Caki2 (cell line): ENCODE results near the gene C16orf78. TPM values are rescaled to one million over a fixed set of nuclear protein-coding genes. Genes with fewer than 3 reads are reported as not detected.

ENCODE experiments used
- DNase-seq: peaks from one replicate; pipeline ENCODE4 v3.0.0-alpha.2; 2015; ENCODE audit warnings: low read depth
- in situ Hi-C: cut with HindIII; loops from 2 replicates; pipeline ENCODE4 v1.10.0; 2016; ENCODE audit warnings: low sequenced_read_pairs, low pct_unique_long_range_greater_than_20kb, mixed read lengths
- total RNA-seq: library from RNA; depleted of rRNA; stranded (reverse); fragments of >200 nt; shearing (Covaris generic); gene quantifications from 2 replicates; pipeline ENCODE4 v1.2.3, GENCODE V29; 2014; ENCODE audit warnings: low replicate concordance

C16orf78 gene
- total RNA-seq, 1 experiment from 2014 or later, result not detected

DNA sequence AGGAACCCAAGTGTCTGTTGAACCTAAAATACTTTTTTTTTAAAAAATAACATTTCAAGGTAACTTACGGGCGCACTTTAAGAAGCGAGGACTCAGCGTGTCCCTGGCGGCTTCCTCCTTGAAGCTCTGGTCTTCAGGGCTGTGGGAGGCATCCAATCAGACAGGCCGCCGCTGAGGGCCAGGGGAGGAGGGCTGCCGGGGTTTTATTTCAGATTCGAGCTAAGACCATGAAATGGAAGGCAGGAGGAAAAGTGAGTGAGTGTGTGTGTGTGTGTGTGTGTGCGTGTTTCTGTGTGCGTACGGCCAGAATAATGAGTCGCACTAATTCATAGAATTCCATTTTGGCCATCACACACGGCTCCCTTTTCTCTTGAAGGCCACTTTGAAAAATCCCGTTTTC lies 41.1 kb downstream of the C16orf78 start:
- in situ Hi-C loops, result no loop called here
- no peak for DNase-seq

DNA sequence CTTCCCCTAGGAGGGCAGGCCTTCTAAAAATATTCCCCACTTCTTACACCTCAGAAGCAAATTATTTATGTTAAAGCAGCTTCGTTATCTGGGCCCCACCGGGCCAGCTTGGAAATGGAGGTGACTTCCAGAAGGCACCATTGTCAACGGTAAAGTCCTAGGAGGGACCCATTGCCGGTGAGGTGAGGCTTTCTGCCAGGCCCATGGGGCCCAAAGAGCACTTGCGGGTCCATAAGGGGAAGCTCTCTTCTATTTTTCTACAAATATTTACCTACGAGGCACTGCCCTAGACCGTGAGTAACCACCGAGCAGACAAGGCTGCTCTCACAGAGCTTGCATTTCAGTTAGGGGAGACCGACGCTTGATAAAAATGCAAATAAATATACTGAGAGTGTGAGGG lies 41.5 kb downstream of the C16orf78 start:
- in situ Hi-C loops, result no loop called here
- DNase-seq, result no peak

DNA sequence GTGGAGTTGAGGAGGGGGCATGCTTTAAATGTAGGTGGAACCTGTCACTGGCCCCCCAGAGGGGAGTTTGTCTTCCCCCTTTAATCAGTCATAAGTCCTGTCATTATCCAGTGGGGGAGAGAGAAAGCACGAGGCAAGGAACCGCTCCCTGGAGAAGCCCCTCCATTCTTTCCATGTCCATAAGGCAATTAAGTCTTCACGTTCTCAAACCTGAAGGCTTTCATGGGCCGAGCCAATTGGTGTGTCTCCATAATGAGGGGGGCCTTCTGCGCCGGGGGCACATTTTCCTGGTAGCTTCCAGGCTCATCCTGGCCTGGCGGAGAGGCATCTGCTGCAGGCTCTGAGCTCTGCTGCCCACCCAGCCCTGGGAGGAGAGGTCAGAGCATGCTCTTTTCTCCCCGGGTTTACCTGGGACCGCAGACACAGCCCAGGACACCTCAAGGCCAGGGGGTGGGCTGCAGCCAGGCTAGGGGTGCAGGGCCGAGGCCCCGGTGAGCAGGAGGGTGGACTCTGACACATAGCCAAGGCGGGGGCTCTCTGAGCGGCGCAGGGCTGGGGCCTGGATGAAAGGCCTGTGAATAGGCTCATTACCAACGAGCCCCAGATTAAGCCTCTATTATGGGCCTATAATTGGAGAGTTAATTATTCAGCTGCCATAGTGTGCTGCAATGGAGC lies 42.5 kb downstream of the C16orf78 start:
- DNase-seq, result no peak
- in situ Hi-C loops, result no loop called here

DNA sequence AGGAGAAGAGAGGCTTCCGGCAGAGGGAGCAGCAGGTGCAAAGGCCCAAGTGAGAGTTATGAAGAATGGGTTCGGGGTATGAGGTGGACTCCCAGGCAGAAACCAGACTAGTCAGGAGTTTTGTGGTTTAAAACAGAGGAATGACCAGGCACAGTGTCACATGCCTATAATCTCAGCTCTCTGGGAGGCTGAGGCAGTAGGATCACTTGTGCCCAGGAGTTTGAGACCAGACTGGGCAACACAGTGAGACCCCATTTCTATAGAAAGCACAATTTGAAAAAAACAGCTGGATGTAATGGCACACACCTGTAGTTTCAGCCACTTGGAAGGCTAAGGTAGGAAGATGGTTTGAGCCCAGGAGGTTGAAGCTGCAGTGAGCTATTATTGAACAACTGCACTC lies 43.8 kb downstream of the C16orf78 start:
- in situ Hi-C loops, result no loop called here

DNA sequence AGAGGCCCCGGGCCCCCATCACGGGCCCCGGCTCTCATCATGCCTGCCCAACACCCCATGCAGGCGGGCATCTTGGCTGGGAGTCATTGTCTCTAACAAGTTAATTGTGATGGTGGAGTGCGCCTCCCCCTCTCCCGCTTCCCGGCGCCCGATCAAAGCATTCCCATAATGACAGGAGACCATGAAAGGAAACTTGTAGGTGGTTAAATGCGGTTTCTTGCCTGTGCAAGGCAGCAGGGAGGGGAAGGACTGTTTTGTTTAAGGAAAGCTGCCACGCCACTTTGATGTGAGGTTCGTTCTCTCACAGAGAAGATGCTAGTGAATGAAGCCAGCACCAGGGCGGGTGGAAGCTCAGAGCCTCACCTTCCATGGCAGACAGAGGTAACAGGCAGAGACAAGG lies 45.4 kb downstream of the C16orf78 start:
- no peak for DNase-seq
- in situ Hi-C loops, result no loop called here

More for the DNA sequence above, 43.8 kb downstream of the C16orf78 start:
- no peak for DNase-seq

DNA sequence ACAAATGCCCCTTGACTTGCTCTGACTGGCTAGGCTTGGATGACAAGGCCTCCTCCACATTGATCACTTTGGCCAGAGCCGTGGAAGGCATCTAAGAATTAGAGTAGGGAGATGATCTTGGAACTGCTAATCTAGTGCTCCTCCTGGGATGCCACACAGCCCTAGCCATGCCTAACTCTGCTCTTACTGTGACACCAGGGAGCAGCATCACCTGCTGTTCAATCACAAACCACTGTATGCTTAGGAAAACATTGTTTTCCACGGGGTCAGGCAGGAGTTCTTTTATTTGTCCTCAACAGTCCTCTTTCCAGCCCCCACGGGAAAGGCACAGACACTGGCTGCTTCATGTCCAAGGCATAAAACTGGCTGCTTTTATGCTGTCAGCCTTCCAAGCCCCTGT lies 46.3 kb downstream of the C16orf78 start:
- in situ Hi-C loops, result no loop called here
- no peak for DNase-seq

DNA sequence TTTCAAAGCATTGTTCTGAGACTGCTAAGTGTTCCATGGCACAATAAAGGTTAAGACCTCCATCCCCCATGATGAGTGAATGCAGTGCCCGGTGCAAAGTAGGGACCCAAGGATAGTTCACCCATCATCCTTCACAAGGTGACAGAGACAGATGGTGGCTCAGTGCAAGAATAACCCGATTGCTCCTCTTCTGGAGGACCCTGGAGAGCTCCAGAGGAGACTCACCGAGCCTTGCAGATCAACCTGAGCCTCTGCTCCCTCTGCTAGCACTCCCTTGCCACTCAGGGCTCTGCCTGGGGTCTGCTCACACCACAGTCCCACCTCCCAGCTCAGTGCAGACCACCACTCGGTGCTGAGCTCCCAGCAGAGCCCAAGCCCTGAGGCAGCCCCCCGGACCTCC lies 49.3 kb downstream of the C16orf78 start:
- DNase-seq, result no peak
- in situ Hi-C loops, result no loop called here

DNA sequence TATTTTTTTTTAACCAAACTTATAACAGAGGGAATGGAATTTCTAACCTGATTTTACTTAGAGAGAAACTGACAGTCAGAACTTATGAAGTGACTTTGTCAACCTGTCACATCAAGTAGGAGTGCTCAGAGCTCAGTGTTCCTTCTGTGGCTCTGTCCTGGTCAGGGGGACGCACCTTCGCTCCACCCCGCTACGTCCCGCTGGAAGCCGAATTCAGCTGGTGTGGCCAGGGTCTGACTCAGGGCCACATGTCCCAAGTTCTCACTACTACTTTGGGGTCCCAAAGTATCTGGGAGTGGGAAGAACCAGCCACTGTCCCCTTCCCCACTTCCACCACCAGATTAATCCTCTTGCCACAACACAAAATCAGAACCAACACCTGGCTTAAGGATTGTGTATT lies 51.4 kb downstream of the C16orf78 start:
- DNase-seq, result no peak
- in situ Hi-C loops, result no loop called here

DNA sequence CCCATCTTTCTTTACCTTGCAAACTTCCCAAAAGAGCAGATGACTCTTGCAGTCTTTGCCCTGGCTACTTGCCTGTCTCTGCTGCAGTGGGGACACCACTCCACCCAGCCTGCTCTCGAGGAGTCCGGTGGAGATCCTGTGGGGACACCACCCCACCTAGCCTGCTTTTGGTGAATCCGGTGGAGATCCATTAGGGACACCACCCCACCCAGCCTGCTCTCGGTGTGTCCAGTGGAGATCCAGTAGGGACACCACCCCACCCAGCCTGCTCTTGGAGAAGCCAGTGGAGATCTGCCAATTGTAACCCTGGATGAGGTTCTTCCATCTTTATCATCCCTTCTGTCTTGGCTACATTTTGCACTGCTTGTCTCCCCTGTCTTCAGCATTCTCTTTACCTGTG lies 54.2 kb downstream of the C16orf78 start:
- DNase-seq, result no peak
- in situ Hi-C loops, result no loop called here

DNA sequence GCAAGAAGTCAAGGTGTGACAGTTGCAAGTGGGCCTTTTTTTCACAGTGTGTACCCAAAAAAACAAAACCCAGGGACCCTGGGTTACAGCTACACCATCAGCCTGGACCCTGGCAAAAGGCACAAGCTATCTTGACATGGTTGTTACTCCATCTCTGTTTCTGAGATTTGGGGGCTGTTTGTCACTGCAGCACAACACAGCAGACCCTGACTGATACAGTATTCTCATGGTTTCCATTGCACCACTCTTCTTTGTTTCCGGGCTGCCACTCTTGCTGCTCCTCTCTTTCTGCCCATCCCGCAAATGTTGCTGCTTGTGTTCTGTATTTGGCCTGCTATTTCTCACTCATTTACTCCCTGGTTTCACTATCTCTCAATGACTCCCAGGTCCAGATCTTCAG lies 55.2 kb downstream of the C16orf78 start:
- in situ Hi-C loops, result no loop called here

DNA sequence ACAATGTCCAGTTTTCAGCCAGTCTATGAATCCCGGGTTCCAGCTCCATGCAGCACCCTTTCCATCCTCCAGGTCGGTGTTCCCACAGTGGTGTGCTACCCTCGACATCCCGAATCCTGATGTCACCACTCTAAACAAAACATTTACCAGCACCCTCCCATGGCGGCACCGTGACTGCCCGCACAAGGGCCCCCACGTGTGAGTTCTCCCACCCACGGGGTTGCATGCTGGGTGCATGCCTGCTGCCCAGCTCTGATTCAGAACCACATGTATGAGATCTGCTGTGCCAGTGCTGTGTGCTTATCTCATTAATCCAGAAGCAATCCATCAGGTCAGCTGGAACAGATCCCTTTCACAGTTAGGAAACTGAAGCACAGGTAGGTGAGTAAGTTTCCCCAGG lies 57.4 kb downstream of the C16orf78 start:
- in situ Hi-C loops, result no loop called here
- no peak for DNase-seq

More for the DNA sequence above, 55.2 kb downstream of the C16orf78 start:
- no peak for DNase-seq

DNA sequence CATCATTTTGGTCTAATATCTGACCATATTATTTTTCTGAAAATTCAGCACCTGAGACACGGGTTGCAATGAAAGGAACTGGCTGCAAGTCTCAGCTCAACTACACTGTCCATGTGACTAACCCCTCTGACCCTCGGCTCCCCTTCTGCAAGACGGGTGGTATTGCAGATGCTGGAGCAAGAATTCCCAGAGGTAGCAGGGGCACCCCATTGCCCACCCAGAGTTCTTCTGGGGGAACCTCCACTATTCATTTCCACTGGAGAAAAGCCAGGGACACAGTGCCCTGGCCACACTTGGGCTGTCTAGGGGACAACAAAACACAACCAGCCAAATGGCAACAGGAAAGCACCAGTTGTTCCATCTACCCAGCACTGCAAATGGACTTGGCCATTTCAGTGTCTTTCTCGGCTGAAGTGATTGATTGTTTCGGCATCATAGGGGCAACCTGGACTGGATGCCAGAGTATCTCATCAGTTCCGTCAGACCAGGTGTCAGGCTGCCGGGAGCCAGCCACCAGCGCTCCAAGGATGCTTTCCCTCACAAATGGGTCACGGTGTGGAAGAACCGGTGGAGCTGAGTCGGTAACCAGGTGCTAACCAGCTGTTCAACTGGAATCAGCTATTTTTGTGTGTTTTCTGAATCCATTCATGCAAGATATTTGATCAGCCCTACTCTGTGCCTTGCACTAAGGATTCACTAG lies 58.1 kb downstream of the C16orf78 start:
- in situ Hi-C loops, result no loop called here
- DNase-seq, result no peak

DNA sequence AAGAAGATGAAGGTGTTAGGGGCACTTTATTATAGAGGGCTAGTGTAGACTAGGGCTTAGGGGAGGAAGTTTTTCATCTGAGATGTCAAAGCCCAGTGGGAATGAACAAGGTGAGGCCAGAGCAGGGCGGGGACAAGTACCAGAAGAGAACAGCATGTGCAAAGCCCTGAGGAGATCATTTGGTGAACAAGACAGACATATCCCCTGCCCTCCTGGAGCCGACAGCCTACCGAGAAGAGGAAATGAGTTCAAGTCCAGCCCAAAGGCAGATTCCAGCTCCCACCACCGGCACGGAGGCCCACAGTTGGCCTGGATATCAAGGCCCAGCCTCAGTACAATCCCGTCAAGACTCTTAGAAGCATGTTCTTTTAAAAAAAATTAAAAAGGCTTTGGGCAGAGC lies 61.1 kb downstream of the C16orf78 start:
- no peak for DNase-seq
- in situ Hi-C loops, result no loop called here

DNA sequence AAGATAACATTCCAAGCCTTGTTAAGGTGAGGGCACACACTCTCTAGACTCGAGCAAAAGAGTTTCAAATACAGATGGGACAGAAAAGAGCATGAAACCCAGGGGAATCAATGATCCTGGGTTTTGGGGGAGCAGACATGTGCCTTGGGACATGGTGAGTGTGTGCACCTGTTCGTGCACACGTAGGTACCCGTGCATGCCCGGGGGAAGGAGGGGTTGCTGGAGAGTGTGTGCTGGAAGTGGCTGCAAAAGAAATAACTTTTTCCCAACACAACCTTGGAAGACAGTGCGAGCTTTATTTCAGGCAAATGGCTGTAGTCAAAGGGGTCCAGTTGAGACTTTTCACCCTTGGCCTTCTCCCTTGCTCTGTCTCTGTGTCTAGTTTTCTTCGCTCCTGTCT lies 62.6 kb downstream of the C16orf78 start:
- in situ Hi-C loops, result no loop called here
- DNase-seq, result no peak

DNA sequence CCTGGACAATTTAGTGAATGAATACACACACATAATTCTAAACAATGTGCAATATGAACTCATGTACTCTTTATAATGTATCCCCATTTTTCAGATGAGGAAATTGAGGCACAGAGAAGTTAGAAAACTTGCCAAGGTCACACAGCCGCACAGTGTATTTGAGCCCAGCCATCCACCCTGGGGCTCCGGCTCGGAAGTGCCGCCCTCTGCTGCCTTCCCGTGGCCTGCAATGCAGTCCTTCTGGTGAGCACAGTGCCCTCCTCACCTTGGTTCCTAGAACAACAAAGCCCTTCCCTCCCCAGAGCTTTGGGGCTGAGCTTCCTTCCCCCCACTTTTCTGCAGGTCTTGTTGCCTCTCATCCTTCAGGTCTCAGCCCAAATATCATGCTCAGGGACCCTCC lies 63.7 kb downstream of the C16orf78 start:
- in situ Hi-C loops, result no loop called here
- no peak for DNase-seq

DNA sequence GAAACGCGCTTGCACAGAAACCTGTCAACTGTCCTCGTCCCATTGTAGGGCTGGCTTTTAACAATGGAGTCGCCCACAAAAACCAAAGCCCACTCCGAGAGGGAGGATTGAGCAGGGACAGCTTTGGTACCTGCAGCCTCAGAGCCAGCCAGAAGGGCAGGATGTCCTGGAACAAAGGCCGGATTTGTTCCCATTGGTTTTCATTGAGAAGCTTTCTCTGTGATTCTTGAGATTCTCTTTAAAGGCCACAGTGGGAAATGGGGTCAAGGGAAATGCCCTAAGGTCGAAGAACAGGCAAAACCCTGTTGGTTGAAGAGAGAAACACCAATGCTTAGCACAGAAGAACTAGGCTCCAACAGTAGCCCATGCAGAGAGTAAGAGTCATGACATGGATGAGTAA lies 65.4 kb downstream of the C16orf78 start:
- in situ Hi-C loops, result no loop called here
- DNase-seq, result no peak

DNA sequence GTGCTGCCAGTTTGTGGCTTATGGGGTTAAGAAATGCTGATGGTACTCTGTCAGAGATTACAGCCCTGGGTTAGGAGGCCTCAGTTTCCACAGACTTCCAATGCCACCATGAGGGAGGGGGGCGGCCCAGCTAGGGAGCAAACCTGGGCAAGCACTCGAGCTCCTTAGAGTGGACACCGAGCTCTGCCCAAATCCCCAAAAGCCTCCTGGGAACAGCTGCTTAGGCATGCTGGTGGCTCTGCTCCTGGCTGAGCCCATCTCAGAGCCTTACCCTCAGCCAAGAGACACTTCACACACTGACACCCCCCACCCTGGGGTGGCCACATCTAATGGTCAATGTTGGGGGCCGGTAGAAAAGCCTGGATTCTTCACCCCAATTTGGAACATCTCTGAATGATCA lies 66.1 kb downstream of the C16orf78 start:
- no peak for DNase-seq
- in situ Hi-C loops, result no loop called here

DNA sequence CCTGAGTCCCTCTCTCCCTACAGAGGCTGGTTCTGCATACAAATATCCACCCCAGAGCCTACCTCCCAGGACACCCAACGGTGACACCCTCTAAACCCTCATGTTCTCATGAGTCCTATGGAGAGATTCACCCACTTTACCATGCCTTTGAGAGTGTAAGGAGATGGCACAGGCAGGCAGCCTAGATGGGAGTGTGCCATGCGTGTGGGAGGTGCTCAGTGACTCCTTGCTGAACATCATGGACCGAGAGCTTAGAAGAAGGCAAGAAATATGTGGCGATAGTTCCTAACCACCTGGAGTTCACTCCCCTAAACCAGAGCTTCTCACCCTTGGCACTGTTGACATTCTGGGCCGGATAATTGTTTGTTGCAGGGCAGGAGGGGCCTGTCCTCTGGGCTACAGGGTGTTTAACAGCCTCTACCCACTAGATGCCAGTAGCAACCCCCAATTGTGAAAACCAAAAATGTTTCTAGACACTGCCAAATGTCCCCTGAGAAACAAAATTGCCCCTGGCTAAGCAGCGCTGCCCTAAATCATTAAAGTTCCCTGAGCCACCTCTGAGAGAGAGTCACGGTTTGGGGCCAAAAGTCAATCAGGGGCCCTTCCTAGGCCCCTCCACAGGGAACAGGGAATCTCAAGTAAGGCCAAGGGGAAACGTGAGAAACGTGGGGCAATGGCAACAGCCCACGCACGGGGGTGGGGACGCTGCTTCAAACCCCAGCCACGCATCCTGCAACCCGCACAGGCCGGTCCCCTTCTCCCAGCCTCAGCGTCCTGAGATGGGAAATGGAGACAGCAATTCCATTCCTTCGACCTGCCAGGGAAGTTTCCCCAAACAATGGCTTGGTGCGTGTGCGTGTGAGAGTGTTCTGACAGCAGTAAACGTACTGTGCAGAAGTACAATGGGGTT lies 66.8 kb downstream of the C16orf78 start:
- in situ Hi-C loops, result no loop called here
- no peak for DNase-seq

DNA sequence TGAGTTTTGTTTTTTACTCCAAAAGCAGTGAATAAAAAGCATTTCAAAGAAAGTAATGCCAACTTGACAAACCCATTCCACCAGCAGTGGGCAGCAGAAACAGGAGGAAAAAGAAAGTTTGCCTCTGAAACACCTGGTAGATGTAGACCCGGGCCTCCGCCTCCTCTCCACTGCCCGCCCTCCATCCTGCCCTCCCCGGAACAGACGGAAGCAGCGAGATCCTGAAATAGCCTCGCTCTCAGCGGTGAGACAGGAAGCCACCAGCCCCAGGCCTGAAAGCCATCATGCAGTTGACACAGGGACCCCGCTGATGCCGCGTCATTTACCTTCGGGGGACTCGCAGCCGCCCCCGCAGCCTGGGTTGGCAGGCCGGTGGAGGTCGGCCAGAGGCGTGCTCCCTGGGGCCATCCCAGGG lies 67.8 kb downstream of the C16orf78 start:
- in situ Hi-C loops, result no loop called here
- DNase-seq, result no peak
